Activated CD4-positive, CD25-positive, alpha-beta regulatory T cell treated with anti-CD3 and anti-CD28 coated beads, Interleukin-2, amount 50 U/mL, for 72 hours (primary cell): Measurements from ENCODE around the gene MLLT10.
A peak's percentile ranks its signal among the peaks of the same experiment; 100 is the strongest.

Experiments
- DNase-seq: peaks from one replicate; pipeline ENCODE4 v3.0.0; 2021

Gene MLLT10

GRCh38 chr10:21517134-21518031, 16.6 kb upstream of the MLLT10 start:
- DNase-seq: no peak

GRCh38 chr10:21518149-21518640, 15.8 kb upstream of the MLLT10 start:
- no peak for DNase-seq

GRCh38 chr10:21518641-21519396, 15.2 kb upstream of the MLLT10 start:
- no peak for DNase-seq

- DNase-seq: no peak
Measured at GRCh38 chr10:21519397-21519933, 14.6 kb upstream of the MLLT10 start.

GRCh38 chr10:21519941-21520436, 14.0 kb upstream of the MLLT10 start:
- no peak for DNase-seq

- DNase-seq: no peak
Measured at GRCh38 chr10:21520509-21520908, 13.5 kb upstream of the MLLT10 start.

- DNase-seq: no peak
Measured at GRCh38 chr10:21520949-21521348, 13.1 kb upstream of the MLLT10 start.

- no peak for DNase-seq
Measured at GRCh38 chr10:21521751-21522533, 12.1 kb upstream of the MLLT10 start.

- no peak for DNase-seq
Measured at GRCh38 chr10:21522631-21523406, 11.2 kb upstream of the MLLT10 start.

- no peak for DNase-seq
Measured at GRCh38 chr10:21523557-21524008, 10.4 kb upstream of the MLLT10 start.

- no peak for DNase-seq
Measured at GRCh38 chr10:21524131-21524525, 9.9 kb upstream of the MLLT10 start.

- no peak for DNase-seq
Measured at GRCh38 chr10:21524526-21525366, 9.3 kb upstream of the MLLT10 start.

- peak; percentile 71 for DNase-seq
Measured at GRCh38 chr10:21525367-21526187, 8.5 kb upstream of the MLLT10 start, which contains the start of gene SKIDA1. Gene SKIDA1, minus strand, starts transcription at chr10:21525682. Its CDS starts 7,860 bp downstream, at chr10:21517822.

- peak; percentile 59 for DNase-seq
Measured at GRCh38 chr10:21526188-21526859, 7.7 kb upstream of the MLLT10 start.

GRCh38 chr10:21526860-21527597, 7.0 kb upstream of the MLLT10 start:
- peak; percentile 61 for DNase-seq

- DNase-seq: no peak
Measured at GRCh38 chr10:21527598-21528235, 6.3 kb upstream of the MLLT10 start.

GRCh38 chr10:21528236-21529031, 5.6 kb upstream of the MLLT10 start:
- DNase-seq: no peak
